Kidney (tissue), 14 donors: Measurements from ENCODE around the gene SLAMF7. TPM values are rescaled to one million over a fixed set of nuclear protein-coding genes. Genes with fewer than 3 reads are reported as not detected.

Experiments used
- DNase-seq, 5 donors: peaks; one replicate each; pipeline ENCODE4 v3.0.0-alpha.2; 2013 to 2020
- FAIRE-seq: peaks from 2 replicates; lab custom pipeline; 2012; peaks lifted over from hg19 to GRCh38; lab: Jason Lieb, UNC
- H3K27ac ChIP-seq, 2 donors: one replicate each; pipeline ENCODE4 v1.7.0; 2013; ENCODE audit warnings: low read depth in 2 of 2, low read length in 2 of 2, inconsistent platforms in 1 of 2
- H3K27me3 ChIP-seq: one replicate; pipeline ENCODE4 v1.7.1; 2013; ENCODE audit warnings: low read length, inconsistent platforms; ENCODE audit not compliant: control insufficient read depth, insufficient read depth
- H3K36me3 ChIP-seq, 3 donors: one replicate each; pipeline versions ENCODE4 v1.7.0 to v1.7.1; 2013; ENCODE audit warnings: low read length in 3 of 3, control low read depth in 1 of 3, inconsistent platforms in 1 of 3; ENCODE audit not compliant: insufficient read depth in 3 of 3, control insufficient read depth in 2 of 3
- H3K4me1 ChIP-seq, 3 donors: one replicate each; pipeline versions ENCODE4 v1.7.0 to v1.7.1; 2013; ENCODE audit warnings: low read length in 3 of 3, inconsistent platforms in 1 of 3, low read depth in 1 of 3; ENCODE audit not compliant: control insufficient read depth in 2 of 3, insufficient read depth in 2 of 3
- H3K4me3 ChIP-seq, 3 donors: one replicate each; pipeline versions ENCODE4 v1.7.0 to v1.8.1; 2013; ENCODE audit warnings: low read length in 3 of 3, control low read depth in 1 of 3, inconsistent platforms in 1 of 3
- H3K9ac ChIP-seq, 3 donors: one replicate each; pipeline versions ENCODE4 v1.7.0 to v1.7.1; 2013; ENCODE audit warnings: low read length in 3 of 3, control low read depth in 1 of 3, inconsistent platforms in 1 of 3
- H3K9me3 ChIP-seq, 3 donors: one replicate each; pipeline versions ENCODE4 v1.7.0 to v1.7.1; 2013; ENCODE audit warnings: low read length in 3 of 3, control low read depth in 1 of 3, inconsistent platforms in 1 of 3; ENCODE audit not compliant: control insufficient read depth in 2 of 3, insufficient read depth in 1 of 3
- CTCF ChIP-seq: IDR thresholded peaks from 3 replicates; pipeline ENCODE4 v1.5.1; 2012; ENCODE audit warnings: mild to moderate bottlenecking, moderate library complexity, borderline replicate concordance; ENCODE audit not compliant: insufficient read depth; ENCODE audit errors: extremely low read depth
- intact Hi-C: fragments of 100-400 bp; cut with DNase I; formaldehyde crosslinking; loops from one replicate; pipeline ENCODE4 v1.11.1; 2022
- polyA plus RNA-seq: library from polyadenylated mRNA; stranded (reverse); fragments of 350-450 nt; fragmentation: Illumina TruSeq; extraction: RNeasy Lipid Tissue Mini Kit (QIAGEN cat#74804); gene quantifications from one replicate; pipeline ENCODE4 v1.2.3, GENCODE V29; 2014; ENCODE audit warnings: low read depth, low replicate concordance; ENCODE audit not compliant: insufficient read depth
- total RNA-seq: library from RNA; stranded (reverse); fragmentation: NEBNext Ultra II Directional; extraction: Animal tissue kit (Norgen Biotek cat#: 25700); gene quantifications from one replicate; pipeline ENCODE4 v1.2.1, GENCODE V29; 2021
- donor health status: control.
- donor health status: control.
- donor health status: control.
- donor health status: control.
- donor health status: control.
- donor health status: DM: yes; HTN: yes; CAD: no.
- donor health status: Normal renal cell carcinoma (clear cell type).

The SLAMF7 gene
- total and polyA plus RNA-seq, 2 donors from 2014 or later: 0.65 to 13.9 TPM

DNA sequence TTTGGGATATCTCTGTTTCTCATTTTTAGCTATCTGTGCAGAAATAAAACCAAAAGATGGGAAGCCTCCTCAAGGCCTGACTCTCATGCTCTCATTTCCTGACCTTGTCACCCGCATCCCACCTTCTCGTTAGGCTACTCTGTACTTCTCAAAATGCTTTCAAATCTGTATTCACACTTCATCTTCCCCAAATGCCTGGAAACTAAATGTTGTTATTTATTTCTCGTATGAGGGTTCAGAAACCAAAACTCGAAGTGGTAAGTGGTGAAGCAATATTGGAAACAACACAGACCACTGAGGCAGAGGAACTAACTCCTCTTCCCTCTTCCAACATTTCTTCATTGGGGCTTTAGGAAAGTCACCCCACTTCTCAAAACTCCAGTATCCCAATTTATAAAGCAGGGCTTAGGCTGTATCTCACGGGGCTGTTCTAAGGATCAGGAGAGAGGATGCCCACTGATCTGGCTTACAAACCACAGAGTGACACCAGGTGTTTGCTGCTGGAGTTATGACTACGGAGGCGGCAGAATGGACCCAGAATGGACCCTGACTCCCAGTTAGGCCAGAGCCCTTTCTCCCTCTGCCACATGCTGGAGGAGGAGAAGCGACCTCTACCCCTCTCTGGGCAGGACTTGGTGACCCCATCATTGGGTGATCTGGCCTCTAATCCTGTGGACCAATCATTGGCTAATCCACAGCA lies 3.5 kb downstream of the SLAMF7 start:
- intact Hi-C loops: no loop called here
- no peaks in the 10 kb centered on the region for H3K27me3 ChIP-seq
- no peaks in the 10 kb centered on the region for H3K9me3 ChIP-seq
- H3K9ac ChIP-seq: no peak overlapping the region
- FAIRE-seq (no peak), DNase-seq (no peak)
- H3K4me3 ChIP-seq: no peak overlapping the region
- TF ChIP-seq CTCF: no peak
- H3K27ac ChIP-seq: no peak overlapping the region
- no peaks in the 10 kb centered on the region for H3K36me3 ChIP-seq
- no peaks in the 10 kb centered on the region for H3K4me1 ChIP-seq

- no peak for FAIRE-seq
- no peaks in the 10 kb centered on the region for H3K4me1 ChIP-seq
These were observed 4.2 kb downstream of the SLAMF7 start for GRCh38 chr1:160743266-160743665.

GRCh38 chr1:160744199-160744851 lies 5.3 kb downstream of the SLAMF7 start:
- H3K9ac ChIP-seq: no peak overlapping the region
- DNase-seq (no peak), FAIRE-seq (no peak)
- H3K4me1 ChIP-seq: no peaks in the 10 kb centered on the region
- no peaks in the 10 kb centered on the region for H3K36me3 ChIP-seq
- no peak overlapping the region for H3K27ac ChIP-seq
- no peaks in the 10 kb centered on the region for H3K27me3 ChIP-seq
- H3K9me3 ChIP-seq: no peaks in the 10 kb centered on the region
- intact Hi-C loops: no loop called here
- H3K4me3 ChIP-seq: no peak overlapping the region
- no peak for TF ChIP-seq CTCF

More at GRCh38 chr1:160743266-160743665, 4.2 kb downstream of the SLAMF7 start:
- Histone ChIP-seq H3K27me3 (no peaks in the 10 kb centered on the region), H3K27ac (no peak overlapping the region), H3K9ac (no peak overlapping the region), H3K36me3 (no peaks in the 10 kb centered on the region), H3K4me3 (no peak overlapping the region), H3K9me3 (no peaks in the 10 kb centered on the region)
- TF ChIP-seq CTCF: no peak
- intact Hi-C loops: no loop called here
- DNase-seq: no peak
